Breast epithelium (tissue), 4 donors: Measurements from ENCODE around the gene DTYMK. TPM values are rescaled to one million over a fixed set of nuclear protein-coding genes. Genes with fewer than 3 reads are reported as not detected.

Source experiments
- DNase-seq, 2 donors: peaks; one replicate each; pipeline ENCODE4 v3.0.0-alpha.2; 2019; ENCODE audit warnings: low spot score in 2 of 2
- H3K27ac ChIP-seq, 2 donors: fragments of 200-600 bp; sonication (generic) in 1 of 2; one replicate each; pipeline ENCODE4 v1.5.1; 2016 to 2019; ENCODE audit warnings: mild to moderate bottlenecking in 1 of 2
- H3K27me3 ChIP-seq, 2 donors: fragments of 200-600 bp; sonication (generic) in 1 of 2; one replicate each; pipeline versions ENCODE4 v1.5.1 to v1.6.0; 2017 to 2019; ENCODE audit warnings: control low read depth in 1 of 2, mild to moderate bottlenecking in 1 of 2
- H3K36me3 ChIP-seq: fragments of 200-600 bp; one replicate; pipeline ENCODE4 v1.5.1; 2019
- H3K4me1 ChIP-seq, 2 donors: fragments of 200-600 bp; sonication (generic); one replicate each; pipeline ENCODE4 v1.5.1; 2016 to 2019; ENCODE audit warnings: control low read depth in 1 of 2
- H3K4me3 ChIP-seq, 3 donors: fragments of 200-600 bp; sonication (generic); 1 replicate in 2 of 3; 2 replicates in 1 of 3; pipeline ENCODE4 v1.5.1; 2016 to 2019; ENCODE audit warnings: mild to moderate bottlenecking in 3 of 3, moderate library complexity in 2 of 3
- H3K9me3 ChIP-seq, 2 donors: fragments of 200-600 bp; sonication (generic) in 1 of 2; one replicate each; pipeline ENCODE4 v1.5.1; 2016 to 2019; ENCODE audit warnings: control low read depth in 1 of 2
- CTCF ChIP-seq, 3 donors: fragments of 450-650 bp; IDR thresholded peaks; one replicate each; pipeline ENCODE4 v1.5.1; 2016 to 2017; ENCODE audit warnings: antibody characterized with exemption in 3 of 3, mild to moderate bottlenecking in 3 of 3, moderate library complexity in 3 of 3
- POLR2A ChIP-seq: fragments of 450-650 bp; IDR thresholded peaks from one replicate; pipeline ENCODE4 v1.6.1; 2016; ENCODE audit warnings: antibody characterized with exemption, mild to moderate bottlenecking, moderate library complexity
- POLR2AphosphoS5 ChIP-seq, 3 donors: sonication (generic); formaldehyde crosslinking; IDR thresholded peaks; one replicate each; pipeline ENCODE4 v1.6.1; 2017; ENCODE audit warnings: antibody characterized with exemption in 3 of 3
- intact Hi-C: fragments of 100-400 bp; cut with DNase I; formaldehyde crosslinking; loops from one replicate; pipeline ENCODE4 v1.15.1; 2023; ENCODE audit warnings: low total_unique reads
- total RNA-seq, 3 donors: library from RNA; depleted of rRNA; stranded (reverse); fragments of >200 nt; gene quantifications; one replicate each; pipeline ENCODE4 v1.1.0, GENCODE V29; 2016

The DTYMK gene
- total RNA-seq, 3 donors from 2014 or later = 16.8 to 23.2 (median 19.7) TPM

DNA sequence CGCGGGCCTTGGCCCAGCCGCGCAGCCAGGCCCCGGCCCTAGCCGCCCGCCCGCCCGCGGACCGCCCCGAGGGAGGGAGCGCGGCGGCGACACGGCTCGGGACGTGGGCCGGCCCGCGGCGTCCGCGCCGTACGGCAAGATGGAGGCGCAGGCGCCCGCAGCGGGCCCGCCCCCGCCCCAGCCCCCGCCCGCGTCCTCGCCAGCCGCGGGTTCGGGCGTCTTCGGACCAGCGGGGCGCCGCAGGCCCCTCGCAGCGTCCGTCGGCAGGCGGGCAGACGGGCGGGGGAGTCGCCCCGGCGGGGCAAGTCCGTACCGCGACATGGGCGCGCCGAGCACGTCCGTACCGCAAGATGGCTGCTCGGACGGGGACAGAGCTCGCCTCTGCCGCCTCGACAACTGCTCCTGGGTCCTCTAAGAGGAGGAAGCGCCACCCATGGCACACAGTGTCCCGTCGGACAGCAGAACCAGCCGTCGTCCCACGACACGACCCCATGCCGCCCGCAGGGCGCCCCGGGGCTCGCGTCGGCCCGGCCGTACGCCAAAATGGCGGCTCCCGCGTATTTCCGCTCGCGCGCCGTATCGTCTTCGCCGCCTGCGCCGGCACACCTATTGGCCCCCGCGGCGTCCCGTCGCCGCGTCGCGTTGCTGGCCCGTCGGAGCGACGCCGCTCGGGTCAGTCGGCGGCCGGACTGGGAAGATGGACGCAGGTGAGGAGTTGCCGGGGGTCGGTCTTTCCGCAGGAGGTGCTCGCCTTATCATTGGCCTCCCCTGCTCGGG is 49.4 kb downstream of the DTYMK start, which contains the start of the genes ATG4B and THAP4:
TSS of gene ATG4B (plus strand) at position 676 of the 777 bp plus-strand sequence. CDS start at position 698, 22 bp downstream.
TSS of gene THAP4 (minus strand) at position 141 of the 777 bp plus-strand sequence. CDS start 141 bp downstream, outside the sequence.
- H3K4me3 ChIP-seq = peak within 1 kb of the TSS; percentile 78 to 97 (median 92)
- H3K27me3 ChIP-seq = no peaks in the 10 kb centered on the region
- TF ChIP-seq CTCF (IDR thresholded peaks at IDR 0.05) = no peak
- peak; percentile 76 to 94 (median 82) for TF ChIP-seq POLR2AphosphoS5 (IDR thresholded peaks at IDR 0.05)
- TF ChIP-seq POLR2A = peak; percentile 45
- intact Hi-C loops = loop anchor here (5.0 kb wide), 1 partner anchor 215 kb away; no protein-coding TSS in a partner anchor
- H3K36me3 ChIP-seq = peaks cover 4% of the 10 kb centered on the region
- peak within 1 kb of the TSS; percentile 99 to 100 for H3K27ac ChIP-seq
- no peaks in the 10 kb centered on the region for H3K9me3 ChIP-seq
- peaks cover 8 to 23% of the 10 kb centered on the region in 2 donors for H3K4me1 ChIP-seq
- peak; percentile 72 to 79 for DNase-seq

DNA sequence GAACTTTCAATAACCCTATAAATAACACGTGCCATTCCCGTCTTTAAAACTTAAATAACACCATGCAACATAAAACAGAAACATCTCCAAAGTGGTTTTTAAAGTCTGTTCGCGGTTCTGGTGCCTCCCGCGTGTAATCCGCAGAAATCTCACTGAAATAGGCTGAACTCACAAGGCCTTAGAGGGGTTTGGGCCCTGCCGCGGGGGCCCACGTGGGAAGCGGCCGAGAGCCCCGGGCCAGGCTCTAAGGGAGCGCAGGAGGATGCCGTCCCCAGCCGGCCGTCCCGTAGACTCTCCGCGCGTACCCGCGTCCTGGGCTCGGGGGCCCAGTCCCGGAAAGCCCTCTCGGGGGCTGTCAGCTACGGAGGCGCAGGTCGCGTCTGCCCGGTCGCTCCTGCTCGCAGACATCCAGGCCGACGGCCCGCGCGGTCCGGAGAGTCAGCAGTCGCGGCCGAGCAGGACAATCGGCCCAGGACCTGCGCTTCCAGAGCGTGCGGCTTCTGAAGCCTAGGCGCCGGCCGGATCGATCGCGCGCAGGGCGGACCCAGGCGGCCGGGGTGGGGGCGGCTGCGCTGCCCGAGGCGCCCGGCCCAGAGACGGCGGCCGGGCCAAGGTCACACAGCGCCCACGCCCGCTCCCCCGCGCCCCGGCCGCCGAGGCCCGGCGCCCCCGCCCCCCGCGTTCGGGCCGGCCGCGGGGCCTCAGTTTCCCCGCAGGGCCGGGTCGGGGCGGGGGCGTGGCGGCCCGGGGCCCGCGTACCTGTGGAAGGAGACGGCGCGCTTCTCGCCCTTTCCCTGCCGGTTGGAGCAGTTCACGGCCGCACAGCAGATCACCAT is 50.2 kb downstream of the DTYMK start:
- H3K9me3 ChIP-seq = no peaks in the 10 kb centered on the region
- H3K36me3 ChIP-seq = peaks cover 4% of the 10 kb centered on the region
- peaks cover 8 to 23% of the 10 kb centered on the region in 2 donors for H3K4me1 ChIP-seq
- peak overlapping the region; percentile 78 to 97 (median 92) for H3K4me3 ChIP-seq
- intact Hi-C loops = loop anchor here (5.0 kb wide), 1 partner anchor 216 kb away; no protein-coding TSS in a partner anchor
- H3K27me3 ChIP-seq = no peaks in the 10 kb centered on the region
- H3K27ac ChIP-seq = peak overlapping the region; percentile 99 to 100
- TF ChIP-seq CTCF (IDR thresholded peaks at IDR 0.05) (no peak), POLR2AphosphoS5 (IDR thresholded peaks at IDR 0.05) (no peak), POLR2A (no peak)
- DNase-seq = no peak

DNA sequence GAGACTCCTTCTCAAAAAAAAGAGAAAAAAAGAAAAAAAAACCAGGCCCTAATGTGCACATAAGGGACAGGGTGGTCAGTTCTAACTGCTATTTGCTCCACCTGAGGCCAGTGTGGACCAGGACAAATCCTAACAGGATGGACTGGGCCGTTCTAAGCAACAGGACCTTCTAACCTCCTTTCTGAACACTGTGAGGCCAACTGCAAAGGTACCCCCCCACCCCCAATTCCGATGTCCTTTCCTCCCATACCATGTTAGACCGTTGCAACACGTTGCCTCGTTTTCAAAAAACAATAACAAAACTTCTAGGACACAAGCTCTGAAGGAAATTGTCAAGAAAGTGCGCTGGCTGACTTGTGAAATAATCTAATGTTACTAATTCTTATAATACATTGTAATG is 50.9 kb downstream of the DTYMK start:
- peak overlapping the region; percentile 22 to 64 for H3K27ac ChIP-seq
- H3K4me3 ChIP-seq = peak overlapping the region; percentile 78 to 97 (median 92)
- DNase-seq = no peak
- H3K9me3 ChIP-seq = no peaks in the 10 kb centered on the region
- peaks cover 4% of the 10 kb centered on the region for H3K36me3 ChIP-seq
- no peaks in the 10 kb centered on the region for H3K27me3 ChIP-seq
- peaks cover 8 to 23% of the 10 kb centered on the region in 2 donors for H3K4me1 ChIP-seq
- intact Hi-C loops = loop anchor here (5.0 kb wide), 1 partner anchor 217 kb away; no protein-coding TSS in a partner anchor
- no peak for TF ChIP-seq POLR2AphosphoS5 (IDR thresholded peaks at IDR 0.05)

- H3K9me3 ChIP-seq = no peaks in the 10 kb centered on the region
- DNase-seq = no peak
- no peaks in the 10 kb centered on the region for H3K27me3 ChIP-seq
- H3K4me1 ChIP-seq = peaks cover 3 to 9% of the 10 kb centered on the region in 2 donors
- H3K4me3 ChIP-seq = no peak overlapping the region
- H3K27ac ChIP-seq = no peak overlapping the region
- no peak for TF ChIP-seq POLR2A
- no peak for TF ChIP-seq POLR2AphosphoS5 (IDR thresholded peaks at IDR 0.05)
- no peak for TF ChIP-seq CTCF (IDR thresholded peaks at IDR 0.05)
- H3K36me3 ChIP-seq = peaks cover 4% of the 10 kb centered on the region
- intact Hi-C loops = loop anchor here (5.0 kb wide), 1 partner anchor 506 kb away; no protein-coding TSS in a partner anchor
These were observed 53.1 kb downstream of the DTYMK start for GRCh38 chr2:241633561-241633960.
